EH (cell line): Measurements from ENCODE around the gene HMCN1.
"Not testable (repeated sequence)": the region's sequence is repeated elsewhere in the genome, so short reads cannot be mapped to it uniquely, and the experiment has no call there.

Experiments used
- DNase-seq: peaks from one replicate; pipeline ENCODE4 v3.0.0-alpha.2; 2015; ENCODE audit warnings: low read depth

The HMCN1 gene

GRCh38 chr1:186152620-186153239 lies 418.5 kb downstream of the HMCN1 start:
- DNase-seq, result peak; percentile 94

GRCh38 chr1:186154651-186155050 lies 420.5 kb downstream of the HMCN1 start:
- DNase-seq, result peak; percentile 57

- DNase-seq, result peak; percentile 81
Observed at GRCh38 chr1:186155594-186155993, 421.4 kb downstream of the HMCN1 start.

GRCh38 chr1:186162895-186163294 lies 428.7 kb downstream of the HMCN1 start:
- DNase-seq, result not testable (repeated sequence)

- DNase-seq, result no peak
Observed at GRCh38 chr1:186164773-186165172, 430.6 kb downstream of the HMCN1 start.

GRCh38 chr1:186165303-186165702 lies 431.1 kb downstream of the HMCN1 start:
- no peak for DNase-seq

GRCh38 chr1:186167096-186167668 lies 433.0 kb downstream of the HMCN1 start:
- DNase-seq, result peak; percentile 20

- DNase-seq, result no peak
Observed at GRCh38 chr1:186175588-186175987, 441.4 kb downstream of the HMCN1 start.

GRCh38 chr1:186178426-186179043 lies 444.3 kb downstream of the HMCN1 start:
- DNase-seq, result no peak

- DNase-seq, result no peak
Observed at GRCh38 chr1:186179231-186179630, 445.0 kb downstream of the HMCN1 start.

GRCh38 chr1:186183219-186183618 lies 449.0 kb downstream of the HMCN1 start:
- peak; percentile 82 for DNase-seq

- peak; percentile 81 for DNase-seq
Observed at GRCh38 chr1:186183970-186184628, 449.9 kb downstream of the HMCN1 start.

GRCh38 chr1:186186251-186186650 lies 452.1 kb downstream of the HMCN1 start:
- not testable (repeated sequence) for DNase-seq

- DNase-seq, result no peak
Observed at GRCh38 chr1:186187601-186188000, 453.4 kb downstream of the HMCN1 start.

GRCh38 chr1:186188004-186188539 lies 453.9 kb downstream of the HMCN1 start:
- peak; percentile 95 for DNase-seq

- DNase-seq, result peak; percentile 56
Observed at GRCh38 chr1:186188736-186189135, 454.5 kb downstream of the HMCN1 start.

- peak; percentile 25 for DNase-seq
Observed at GRCh38 chr1:186189156-186189555, 455.0 kb downstream of the HMCN1 start.

GRCh38 chr1:186191511-186191910 lies 457.3 kb downstream of the HMCN1 start:
- no peak for DNase-seq

- no peak for DNase-seq
Observed at GRCh38 chr1:186193224-186193623, 459.0 kb downstream of the HMCN1 start.

GRCh38 chr1:186194107-186194756 lies 460.0 kb downstream of the HMCN1 start:
- no peak for DNase-seq

GRCh38 chr1:186195377-186195931 lies 461.3 kb downstream of the HMCN1 start:
- DNase-seq, result no peak

GRCh38 chr1:186202271-186202764 lies 468.1 kb downstream of the HMCN1 start:
- DNase-seq, result no peak
